Stomach (tissue), 4 donors: ENCODE results near the gene CDK2AP2.

Experiments
- CTCF ChIP-seq, 7 experiments: fragments of 450-650 bp in 4 of 7; fragments of 200-600 bp in 3 of 7; sonication (generic) in 3 of 7; IDR thresholded peaks; one replicate each; pipeline ENCODE4 v1.5.1; 2016 to 2019; ENCODE audit warnings: antibody characterized with exemption in 7 of 7, control low read depth in 2 of 7, mild to moderate bottlenecking in 1 of 7
- POLR2A ChIP-seq, 4 donors: fragments of 450-650 bp; IDR thresholded peaks; one replicate each; pipeline ENCODE4 v1.6.1; 2016; ENCODE audit warnings: antibody characterized with exemption in 4 of 4, control low read depth in 2 of 4, mild to moderate bottlenecking in 1 of 4, moderate library complexity in 1 of 4
- POLR2AphosphoS5 ChIP-seq, 3 donors: sonication (generic); formaldehyde crosslinking; IDR thresholded peaks; one replicate each; pipeline ENCODE4 v1.6.1; 2016; ENCODE audit warnings: antibody characterized with exemption in 3 of 3

- TF ChIP-seq CTCF (IDR thresholded peaks at IDR 0.05) (no peak), POLR2AphosphoS5 (IDR thresholded peaks at IDR 0.05) (no peak), POLR2A (IDR thresholded peaks at IDR 0.05) (no peak)
Observed at GRCh38 chr11:67457453-67457852, 50.5 kb downstream of the CDK2AP2 start.
